ENCODE data around the gene BTBD7. TPM values are rescaled to one million over a fixed set of nuclear protein-coding genes. Genes with fewer than 3 reads are reported as not detected.
A peak's percentile ranks its signal among the peaks of the same experiment; 100 is the strongest.

BTBD7 gene
- polyA plus RNA-seq, 3 donors: 45.9 to 54.7 (median 53.4) TPM

DNA sequence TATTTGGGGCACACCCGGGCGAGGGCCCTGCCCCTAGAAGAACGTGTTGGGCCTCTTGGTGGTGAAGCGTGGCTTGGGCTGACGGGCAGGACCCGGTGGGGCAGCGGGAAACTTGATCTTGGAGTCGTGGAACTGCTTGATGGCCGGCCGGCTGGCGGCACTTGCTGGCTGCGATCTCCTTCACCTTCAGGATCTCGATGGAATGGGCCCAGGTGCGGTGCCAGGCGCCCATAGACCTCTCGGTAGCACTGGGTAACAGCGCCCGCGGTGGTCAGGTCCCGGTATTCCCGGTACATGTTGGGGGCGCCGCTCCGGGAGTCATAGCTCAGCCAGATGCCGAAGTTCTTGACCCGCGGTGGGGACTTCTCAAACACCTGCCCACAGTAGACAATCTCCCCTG is 109.3 kb downstream of the BTBD7 start:
- no peak for DNase-seq (ENCODE audit: extremely low read depth in 1 of 11, low read depth in 9 of 11, low spot score in 4 of 11)

GRCh38 chr14:93220509-93220908 is 112.3 kb downstream of the BTBD7 start:
- no peak for DNase-seq (ENCODE audit: extremely low read depth in 1 of 11, low read depth in 9 of 11, low spot score in 4 of 11)

DNA sequence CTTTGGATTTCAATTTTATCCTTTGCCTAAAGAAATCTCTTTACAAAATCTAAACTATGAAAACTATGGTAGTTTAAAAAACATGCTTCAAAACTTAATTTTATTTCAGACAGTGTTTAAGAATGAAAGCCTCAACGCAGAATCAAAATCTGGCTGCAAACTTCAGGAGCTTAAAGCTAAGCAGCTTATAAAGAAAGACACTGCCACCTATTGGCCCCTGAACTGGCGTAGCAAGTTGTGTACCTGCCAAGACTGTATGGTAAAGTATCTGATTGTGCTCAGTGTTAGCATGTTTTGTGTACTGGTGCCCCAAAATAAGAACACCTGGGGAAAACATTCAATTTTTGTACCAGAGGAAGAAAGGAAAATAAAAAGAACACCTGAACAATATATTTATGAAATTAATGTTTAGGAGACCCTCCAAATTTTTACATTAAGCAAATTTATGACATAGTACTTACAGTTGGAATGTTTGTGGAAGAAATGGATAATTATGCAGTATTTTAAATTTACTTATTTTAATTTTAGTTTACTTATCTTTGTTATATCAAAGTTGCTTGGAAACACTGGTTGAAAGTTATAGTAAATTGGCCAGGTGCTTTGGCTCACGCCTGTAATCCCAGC is 113.6 kb downstream of the BTBD7 start:
- peak in 6 of 11 donors; percentile 33 to 53 (median 37) for DNase-seq (ENCODE audit: extremely low read depth in 1 of 11, low read depth in 9 of 11, low spot score in 4 of 11)

DNA sequence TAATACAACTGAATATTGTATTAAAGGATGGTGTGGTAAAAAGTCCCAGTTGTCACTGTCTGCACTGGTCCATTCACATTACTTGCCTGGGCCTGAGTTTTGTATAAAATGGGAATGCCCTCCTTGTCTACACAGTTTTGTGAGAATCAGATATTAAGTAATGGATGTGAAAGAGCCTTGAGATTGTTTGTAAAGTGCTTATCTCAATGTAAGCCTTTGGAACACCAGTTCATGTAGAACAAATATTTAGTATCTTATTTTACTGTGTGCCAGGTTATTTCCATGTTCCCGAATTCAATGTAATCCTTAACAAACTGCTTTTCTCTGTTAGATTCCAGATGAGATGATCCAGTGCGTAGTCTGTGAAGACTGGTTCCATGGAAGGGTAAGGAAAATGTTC is 118.2 kb downstream of the BTBD7 start:
- no peak for DNase-seq (ENCODE audit: extremely low read depth in 1 of 11, low read depth in 9 of 11, low spot score in 4 of 11)

GRCh38 chr14:93212432-93212831 is 120.4 kb downstream of the BTBD7 start:
- no peak for DNase-seq (ENCODE audit: extremely low read depth in 1 of 11, low read depth in 9 of 11, low spot score in 4 of 11)

- peak in 8 of 11 donors; percentile 31 to 52 (median 40) for DNase-seq (ENCODE audit: extremely low read depth in 1 of 11, low read depth in 9 of 11, low spot score in 4 of 11)
Observed at GRCh38 chr14:93207468-93208308, 125.1 kb downstream of the BTBD7 start.

GRCh38 chr14:93206793-93207467 is 125.9 kb downstream of the BTBD7 start, which contains the start of the genes GON7 and UBR7:
Gene GON7 (minus strand): TSS chr14:93207065. CDS start chr14:93207037, 28 bp downstream.
Gene UBR7 (plus strand): TSS chr14:93207256. CDS start chr14:93207292, 36 bp downstream.
- peak; percentile 91 to 98 (median 95) for DNase-seq (ENCODE audit: extremely low read depth in 1 of 11, low read depth in 9 of 11, low spot score in 4 of 11)

DNA sequence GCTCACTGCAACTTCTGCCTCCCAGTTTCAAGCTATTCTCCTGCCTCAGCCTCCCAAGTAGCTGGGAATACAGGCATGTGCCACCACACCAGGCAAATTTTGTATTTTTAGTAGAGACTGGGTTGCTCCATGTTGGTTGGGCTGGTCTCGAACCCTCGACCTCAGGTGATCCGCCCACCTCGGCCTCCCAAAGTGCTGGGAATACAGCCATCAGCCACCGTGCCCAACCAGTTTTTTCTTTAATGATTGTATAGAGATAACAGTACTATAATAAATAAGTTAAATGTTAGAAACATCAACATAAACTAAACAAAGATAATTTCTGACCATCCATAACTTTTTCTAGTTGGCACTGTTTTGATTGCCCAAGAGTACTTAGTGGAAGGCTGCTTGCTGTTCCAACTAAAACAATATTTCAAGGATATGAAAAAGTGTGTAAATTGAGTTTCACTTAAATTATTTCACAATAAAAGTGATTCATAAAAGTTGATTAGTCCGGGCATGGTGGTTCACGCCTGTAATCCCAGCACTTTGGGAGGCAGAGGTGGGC is 131.6 kb downstream of the BTBD7 start:
- DNase-seq (ENCODE audit: extremely low read depth in 1 of 11, low read depth in 9 of 11, low spot score in 4 of 11): no peak

DNA sequence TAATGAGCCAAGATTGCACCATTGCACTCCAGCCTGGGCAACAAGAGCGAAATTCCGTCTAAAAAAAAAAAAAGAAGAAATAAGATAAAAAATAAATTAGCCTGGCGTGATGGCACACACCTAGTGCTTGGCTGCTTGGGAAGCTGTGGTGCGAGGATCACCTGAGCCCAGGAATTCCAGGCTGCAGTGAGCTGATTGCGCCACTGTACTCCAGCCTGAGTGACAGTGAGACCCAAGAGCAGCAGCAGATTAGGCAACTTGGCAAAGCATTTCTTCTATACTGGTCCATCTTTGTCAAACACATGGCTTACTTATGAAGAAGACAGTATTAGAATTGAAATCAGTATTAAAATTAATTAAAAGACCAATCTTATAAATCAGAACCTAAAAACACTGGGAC is 132.3 kb downstream of the BTBD7 start:
- DNase-seq (ENCODE audit: extremely low read depth in 1 of 11, low read depth in 9 of 11, low spot score in 4 of 11): no peak

DNA sequence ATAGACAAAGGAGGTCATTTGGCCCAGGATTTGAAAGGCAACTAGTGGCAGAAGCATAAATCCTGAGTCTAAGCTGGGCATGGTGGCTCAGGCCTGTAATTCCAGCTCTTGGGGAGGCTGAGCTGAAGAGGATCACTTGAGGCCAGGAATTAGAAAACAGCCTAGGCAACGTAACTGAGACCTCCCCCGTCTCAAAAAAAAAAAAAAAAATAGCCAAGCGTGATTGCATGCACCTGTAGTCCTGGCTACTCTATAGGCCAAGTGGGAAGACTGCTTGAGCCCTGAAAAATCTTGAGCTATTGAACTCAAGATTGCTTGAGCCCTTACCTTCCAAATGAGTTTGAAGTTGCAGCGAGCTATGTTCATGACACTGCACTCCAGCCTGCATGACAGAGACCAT is 133.8 kb downstream of the BTBD7 start:
- DNase-seq (ENCODE audit: extremely low read depth in 1 of 11, low read depth in 9 of 11, low spot score in 4 of 11): no peak

GRCh38 chr14:93195316-93195999 is 137.4 kb downstream of the BTBD7 start:
- DNase-seq (ENCODE audit: extremely low read depth in 1 of 11, low read depth in 9 of 11, low spot score in 4 of 11): no peak

Other genes starting within 250 kb of the BTBD7 start
- 10 to 100 TPM; 27.5 to 40.5 (median 33.0) TPM for gene ITPK1, start 217.1 kb downstream of the BTBD7 start, polyA plus RNA-seq (ENCODE audit: insufficient read length in 3 of 3)
- gene MOAP1, start 148.1 kb downstream of the BTBD7 start, polyA plus RNA-seq (ENCODE audit: insufficient read length in 3 of 3): 10 to 100 TPM; 41.2 to 48.6 (median 46.5) TPM
- gene LYSET, start 147.7 kb downstream of the BTBD7 start, polyA plus RNA-seq (ENCODE audit: insufficient read length in 3 of 3): 10 to 100 TPM; 34.1 to 43.7 (median 35.6) TPM
- gene GON7, start 126.0 kb downstream of the BTBD7 start, polyA plus RNA-seq (ENCODE audit: insufficient read length in 3 of 3): 10 to 100 TPM; 15.6 to 24.1 (median 18.6) TPM
- 10 to 100 TPM; 30.0 to 38.0 (median 36.5) TPM for gene UBR7, start 125.8 kb downstream of the BTBD7 start, polyA plus RNA-seq (ENCODE audit: insufficient read length in 3 of 3)
- gene COX8C, start 14.1 kb upstream of the BTBD7 start, polyA plus RNA-seq (ENCODE audit: insufficient read length in 3 of 3): under 1 TPM; 0.39 to 0.86 (median 0.50) TPM
- 1 to 10 TPM in 1 of 3 donors, under 1 TPM in 2; 0.70 to 1.4 (median 0.78) TPM for gene UNC79, start 97.9 kb upstream of the BTBD7 start, polyA plus RNA-seq (ENCODE audit: insufficient read length in 3 of 3)

All from renal cortex interstitium (tissue), 11 donors.